ENCODE measurements around the gene CHI3L2. TPM values are rescaled to one million over a fixed set of nuclear protein-coding genes. Genes with fewer than 3 reads are reported as not detected.

The CHI3L2 gene
- total RNA-seq, 1 donor from 2014 or later = not detected

DNA sequence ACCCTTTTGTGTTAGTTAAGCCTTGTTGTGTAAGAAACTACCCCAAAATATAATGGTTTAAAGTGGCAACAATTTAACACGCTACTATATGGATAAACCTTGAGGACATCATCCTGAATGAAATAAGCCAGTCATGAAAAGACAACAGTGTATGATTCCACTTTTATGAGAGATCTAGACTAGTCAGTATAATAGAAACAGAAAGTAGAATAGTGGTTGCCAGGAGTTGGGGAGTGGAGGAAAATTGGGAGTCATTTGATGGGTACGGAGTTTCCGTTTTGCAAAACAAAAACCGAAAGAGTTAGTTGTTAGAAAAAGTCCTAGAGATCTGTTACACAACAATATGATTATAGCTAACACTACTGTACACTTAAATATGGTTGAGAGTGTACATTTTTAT lies 47.1 kb downstream of the CHI3L2 start:
- H3K9me3 Mint-ChIP-seq (ENCODE audit: unreplicated experiment) = no peaks in the 10 kb centered on the region
- Histone ChIP-seq H3K9me3 (ENCODE audit: insufficient read depth, low read depth, low read length) (peaks cover 3% of the 10 kb centered on the region), H3K79me2 (ENCODE audit: insufficient read depth, low read length) (no peaks in the 10 kb centered on the region), H3K4me3 (ENCODE audit: insufficient read depth, low read depth, low read length) (no peak overlapping the region), H3K9ac (ENCODE audit: low read length) (no peak overlapping the region), H3K4me2 (ENCODE audit: low read length) (no peak overlapping the region), H3K27ac (ENCODE audit: low read depth, low read length) (no peak overlapping the region), H3K4me1 (ENCODE audit: insufficient read depth, low read length) (no peaks in the 10 kb centered on the region), H2AFZ (ENCODE audit: low read depth, low read length) (no peak overlapping the region), H3K36me3 (ENCODE audit: insufficient read depth, low read length) (no peaks in the 10 kb centered on the region), H4K20me1 (ENCODE audit: insufficient read depth, low read length) (no peaks in the 10 kb centered on the region), H3K27me3 (ENCODE audit: insufficient read depth, low read length) (peaks cover 23% of the 10 kb centered on the region)
- H3K27ac Mint-ChIP-seq (ENCODE audit: unreplicated experiment) = no peak overlapping the region
- no peaks in the 10 kb centered on the region for H3K27me3 Mint-ChIP-seq (ENCODE audit: low read depth, unreplicated experiment)
- FAIRE-seq (no peak), DNase-seq (ENCODE audit: low read depth) (no peak)
- TF ChIP-seq, protein P1, sequence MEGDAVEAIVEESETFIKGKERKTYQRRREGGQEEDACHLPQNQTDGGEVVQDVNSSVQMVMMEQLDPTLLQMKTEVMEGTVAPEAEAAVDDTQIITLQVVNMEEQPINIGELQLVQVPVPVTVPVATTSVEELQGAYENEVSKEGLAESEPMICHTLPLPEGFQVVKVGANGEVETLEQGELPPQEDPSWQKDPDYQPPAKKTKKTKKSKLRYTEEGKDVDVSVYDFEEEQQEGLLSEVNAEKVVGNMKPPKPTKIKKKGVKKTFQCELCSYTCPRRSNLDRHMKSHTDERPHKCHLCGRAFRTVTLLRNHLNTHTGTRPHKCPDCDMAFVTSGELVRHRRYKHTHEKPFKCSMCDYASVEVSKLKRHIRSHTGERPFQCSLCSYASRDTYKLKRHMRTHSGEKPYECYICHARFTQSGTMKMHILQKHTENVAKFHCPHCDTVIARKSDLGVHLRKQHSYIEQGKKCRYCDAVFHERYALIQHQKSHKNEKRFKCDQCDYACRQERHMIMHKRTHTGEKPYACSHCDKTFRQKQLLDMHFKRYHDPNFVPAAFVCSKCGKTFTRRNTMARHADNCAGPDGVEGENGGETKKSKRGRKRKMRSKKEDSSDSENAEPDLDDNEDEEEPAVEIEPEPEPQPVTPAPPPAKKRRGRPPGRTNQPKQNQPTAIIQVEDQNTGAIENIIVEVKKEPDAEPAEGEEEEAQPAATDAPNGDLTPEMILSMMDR (IDR thresholded peaks at IDR 0.05; ENCODE audit: insufficient read depth, low read depth, low read length) = no peak
- TF ChIP-seq EZH2 (IDR thresholded peaks at IDR 0.05; ENCODE audit: insufficient read depth, low read length) = no peak
- H3K4me3 Mint-ChIP-seq (ENCODE audit: unreplicated experiment) = no peak overlapping the region
- peaks cover 2% of the 10 kb centered on the region for H3K36me3 Mint-ChIP-seq (ENCODE audit: low read depth, unreplicated experiment)
- H3K4me1 Mint-ChIP-seq (ENCODE audit: low read depth, unreplicated experiment) = peaks cover 2% of the 10 kb centered on the region

DNA sequence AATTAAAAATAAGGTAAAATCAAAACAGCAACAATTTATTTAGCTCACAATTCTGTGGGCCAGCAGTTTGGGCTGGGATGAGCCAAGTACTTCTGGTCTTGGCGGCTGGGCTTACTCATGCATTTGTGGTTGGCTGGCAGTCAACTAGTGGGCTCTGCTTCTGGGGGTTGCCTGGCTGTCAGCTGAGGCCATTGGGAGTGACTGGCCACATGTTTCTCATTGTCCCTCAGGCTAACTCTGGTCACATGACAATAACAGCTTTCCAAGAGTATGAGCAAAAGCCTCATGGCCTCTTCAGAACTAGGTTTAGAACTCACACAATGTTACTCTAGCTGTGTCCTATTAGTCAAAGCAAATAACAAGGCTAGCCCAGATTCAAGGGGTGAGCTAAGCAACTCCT lies 47.6 kb downstream of the CHI3L2 start:
- peak; percentile 77 for DNase-seq (ENCODE audit: low read depth)
- Histone ChIP-seq H3K4me2 (ENCODE audit: low read length) (no peak overlapping the region), H2AFZ (ENCODE audit: low read depth, low read length) (no peak overlapping the region), H3K27ac (ENCODE audit: low read depth, low read length) (no peak overlapping the region), H3K4me3 (ENCODE audit: insufficient read depth, low read depth, low read length) (no peak overlapping the region), H3K79me2 (ENCODE audit: insufficient read depth, low read length) (no peaks in the 10 kb centered on the region), H3K9ac (ENCODE audit: low read length) (no peak overlapping the region), H3K4me1 (ENCODE audit: insufficient read depth, low read length) (no peaks in the 10 kb centered on the region), H3K27me3 (ENCODE audit: insufficient read depth, low read length) (peaks cover 20% of the 10 kb centered on the region), H4K20me1 (ENCODE audit: insufficient read depth, low read length) (no peaks in the 10 kb centered on the region), H3K36me3 (ENCODE audit: insufficient read depth, low read length) (no peaks in the 10 kb centered on the region), H3K9me3 (ENCODE audit: insufficient read depth, low read depth, low read length) (peaks cover 3% of the 10 kb centered on the region)
- no peaks in the 10 kb centered on the region for H3K27me3 Mint-ChIP-seq (ENCODE audit: low read depth, unreplicated experiment)
- peak; percentile 9 for FAIRE-seq
- H3K36me3 Mint-ChIP-seq (ENCODE audit: low read depth, unreplicated experiment) = peaks cover 2% of the 10 kb centered on the region
- no peaks in the 10 kb centered on the region for H3K9me3 Mint-ChIP-seq (ENCODE audit: unreplicated experiment)
- no peak overlapping the region for H3K4me3 Mint-ChIP-seq (ENCODE audit: unreplicated experiment)
- no peak overlapping the region for H3K27ac Mint-ChIP-seq (ENCODE audit: unreplicated experiment)
- peaks cover 4% of the 10 kb centered on the region for H3K4me1 Mint-ChIP-seq (ENCODE audit: low read depth, unreplicated experiment)
- no peak for TF ChIP-seq EZH2 (IDR thresholded peaks at IDR 0.05; ENCODE audit: insufficient read depth, low read length)
- TF ChIP-seq, protein P1 (IDR thresholded peaks at IDR 0.05; ENCODE audit: insufficient read depth, low read depth, low read length) = no peak

DNA sequence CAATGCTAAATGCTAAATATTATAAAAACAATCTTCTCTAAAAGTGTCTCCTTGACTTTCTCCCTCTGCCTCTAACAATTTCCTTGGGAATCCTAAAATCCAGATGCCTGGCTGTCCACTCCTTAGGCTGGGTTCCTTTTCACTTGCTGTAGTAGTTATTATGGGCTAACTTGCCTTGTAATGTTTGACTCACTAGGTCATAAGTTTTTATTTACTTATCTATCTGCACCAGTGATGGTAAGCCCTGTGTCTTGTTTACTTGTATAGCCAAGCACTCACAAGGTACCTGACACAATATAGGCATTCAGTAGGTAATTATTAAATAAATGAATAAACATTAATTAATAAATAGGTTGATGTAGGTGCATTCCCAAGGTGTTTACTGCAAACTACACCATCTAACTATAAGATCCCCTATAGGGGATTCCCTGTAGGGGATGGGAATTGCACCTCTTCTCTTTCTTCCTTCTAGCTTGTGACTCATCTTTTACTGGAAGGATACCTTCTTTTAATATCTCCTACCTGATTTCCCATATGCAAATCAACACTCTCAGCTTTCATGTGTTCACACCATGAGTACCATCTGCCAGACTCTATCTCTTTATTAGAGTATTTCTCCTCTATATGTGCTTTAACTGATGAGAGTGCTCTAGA lies 48.4 kb downstream of the CHI3L2 start:
- Histone ChIP-seq H3K4me1 (ENCODE audit: insufficient read depth, low read length) (no peaks in the 10 kb centered on the region), H3K27me3 (ENCODE audit: insufficient read depth, low read length) (peaks cover 17% of the 10 kb centered on the region), H3K36me3 (ENCODE audit: insufficient read depth, low read length) (no peaks in the 10 kb centered on the region), H3K4me3 (ENCODE audit: insufficient read depth, low read depth, low read length) (no peak overlapping the region), H3K9me3 (ENCODE audit: insufficient read depth, low read depth, low read length) (peaks cover 2% of the 10 kb centered on the region), H2AFZ (ENCODE audit: low read depth, low read length) (no peak overlapping the region), H4K20me1 (ENCODE audit: insufficient read depth, low read length) (no peaks in the 10 kb centered on the region), H3K9ac (ENCODE audit: low read length) (no peak overlapping the region), H3K79me2 (ENCODE audit: insufficient read depth, low read length) (no peaks in the 10 kb centered on the region), H3K4me2 (ENCODE audit: low read length) (no peak overlapping the region), H3K27ac (ENCODE audit: low read depth, low read length) (no peak overlapping the region)
- Mint-ChIP-seq H3K4me1 (ENCODE audit: low read depth, unreplicated experiment) (peaks cover 12% of the 10 kb centered on the region), H3K27me3 (ENCODE audit: low read depth, unreplicated experiment) (no peaks in the 10 kb centered on the region), H3K9me3 (ENCODE audit: unreplicated experiment) (no peaks in the 10 kb centered on the region), H3K36me3 (ENCODE audit: low read depth, unreplicated experiment) (peaks cover 2% of the 10 kb centered on the region), H3K27ac (ENCODE audit: unreplicated experiment) (no peak overlapping the region), H3K4me3 (ENCODE audit: unreplicated experiment) (no peak overlapping the region)
- no peak for TF ChIP-seq EZH2 (IDR thresholded peaks at IDR 0.05; ENCODE audit: insufficient read depth, low read length)
- TF ChIP-seq, protein P1 (IDR thresholded peaks at IDR 0.05; ENCODE audit: insufficient read depth, low read depth, low read length) = no peak
- no peak for FAIRE-seq
- no peak for DNase-seq (ENCODE audit: low read depth)

Measured in astrocyte (in vitro differentiated cells and primary cell).